GM21737 (cell line): Measurements from ENCODE around the gene GNG7.
"Not testable (repeated sequence)": the region's sequence is repeated elsewhere in the genome, so short reads cannot be mapped to it uniquely, and the experiment has no call there.

Experiments
- ATAC-seq: cut with Tn5 transposase; IDR thresholded peaks from one replicate; pipeline ENCODE4 v1.9.1; 2021; ENCODE audit warnings: mild to moderate bottlenecking, moderate library complexity; ENCODE audit not compliant: unreplicated experiment

Gene GNG7

DNA sequence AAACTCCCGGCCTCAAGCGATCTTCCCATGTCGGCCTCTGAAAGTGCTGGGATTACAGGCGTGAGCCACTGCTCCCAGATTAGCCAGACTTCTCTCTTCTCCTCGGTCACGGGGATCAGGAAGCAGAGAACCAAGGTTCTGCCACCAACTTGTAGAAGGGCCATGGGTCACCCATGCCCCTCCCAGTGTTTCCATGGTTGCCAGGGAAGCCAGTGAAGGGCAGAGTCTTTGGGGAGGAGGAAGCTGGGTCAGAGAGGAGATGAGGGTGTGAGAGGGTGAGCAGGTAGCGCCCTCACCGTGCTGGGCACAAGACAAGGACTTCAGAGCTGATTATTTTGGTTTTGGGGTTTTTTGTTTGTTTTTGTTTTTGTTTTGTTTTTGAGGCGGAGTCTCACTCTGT is 77.1 kb downstream of the GNG7 start:
- ATAC-seq, result no peak

DNA sequence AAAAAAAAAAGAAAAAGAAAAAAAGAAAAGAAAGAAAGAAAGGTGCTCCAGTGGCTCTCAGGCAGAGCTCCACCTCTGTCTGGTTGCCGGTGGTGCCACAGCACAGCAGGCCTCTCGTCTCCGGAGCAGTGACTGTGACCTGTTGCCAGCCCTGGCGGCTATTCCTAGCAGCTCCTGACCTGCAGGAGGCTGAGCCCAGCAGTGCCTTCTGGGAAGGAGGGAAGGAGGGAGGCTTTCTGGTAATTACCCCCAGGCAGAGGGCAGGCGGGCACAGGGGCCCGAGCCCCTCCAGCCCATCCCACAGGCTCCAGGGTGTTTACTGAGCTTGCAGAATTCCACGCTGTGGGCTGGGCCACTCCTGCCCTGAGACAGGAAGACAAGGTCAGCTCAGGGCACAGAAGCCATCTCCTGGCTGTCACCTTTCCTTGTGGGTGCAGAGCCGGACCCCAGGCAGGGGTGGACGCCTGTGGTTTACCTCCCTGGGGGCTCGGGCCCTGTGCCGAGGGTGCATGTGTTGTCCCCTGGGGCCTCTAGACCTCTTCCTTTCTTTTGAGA is 77.9 kb downstream of the GNG7 start:
- ATAC-seq, result no peak

DNA sequence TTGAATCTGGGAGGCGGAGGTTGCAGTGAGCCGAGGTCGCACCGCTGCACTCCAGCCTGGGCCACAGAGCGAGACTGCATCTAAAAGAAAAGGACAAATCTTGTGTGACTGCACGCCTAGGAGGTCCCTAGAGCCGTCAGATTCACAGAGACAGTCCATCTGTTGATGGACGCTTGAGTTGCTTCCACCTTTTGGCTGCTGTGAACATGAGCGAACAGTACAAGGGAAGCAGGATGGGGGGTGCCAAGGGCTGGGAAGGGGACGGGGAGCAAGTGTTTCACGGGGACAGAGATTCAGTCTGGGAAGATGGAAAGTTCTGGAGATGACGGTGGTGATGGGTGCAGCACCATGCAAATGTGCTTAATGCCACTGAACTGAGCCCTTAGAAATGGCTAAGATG is 78.7 kb downstream of the GNG7 start:
- ATAC-seq, result no peak

DNA sequence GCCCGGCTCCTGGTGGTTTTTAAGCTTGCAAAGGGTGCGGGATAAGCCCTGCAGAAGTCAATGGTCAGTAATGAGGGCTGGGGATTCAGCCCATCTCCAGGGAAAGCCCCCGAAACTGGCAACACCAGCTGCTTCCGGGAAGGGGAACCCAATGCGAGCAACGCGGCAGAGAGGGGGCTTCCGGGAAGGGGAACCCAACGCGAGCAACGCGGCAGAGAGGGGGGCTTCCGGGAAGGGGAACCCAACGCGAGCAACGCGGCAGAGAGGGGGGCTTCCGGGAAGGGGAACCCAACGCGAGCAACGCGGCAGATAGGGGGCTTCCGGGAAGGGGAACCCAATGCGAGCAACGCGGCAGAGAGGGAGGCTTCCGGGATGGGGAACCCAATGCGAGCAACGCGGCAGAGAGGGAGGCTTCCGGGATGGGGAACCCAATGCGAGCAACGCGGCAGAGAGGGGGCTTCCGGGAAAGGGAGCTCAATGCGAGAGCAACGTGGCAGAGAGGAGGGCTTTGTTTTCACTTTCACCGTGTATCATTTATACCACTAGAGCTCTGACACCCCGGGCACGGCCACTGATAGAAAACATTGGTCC is 80.0 kb downstream of the GNG7 start:
- ATAC-seq, result not testable (repeated sequence)

GRCh38 chr19:2619076-2619475 is 83.4 kb downstream of the GNG7 start:
- no peak for ATAC-seq

- no peak for ATAC-seq
These were observed 83.9 kb downstream of the GNG7 start for GRCh38 chr19:2618611-2619010.

GRCh38 chr19:2617393-2618165 is 84.9 kb downstream of the GNG7 start:
- no peak for ATAC-seq

- no peak for ATAC-seq
These were observed 85.6 kb downstream of the GNG7 start for GRCh38 chr19:2616741-2617392.

DNA sequence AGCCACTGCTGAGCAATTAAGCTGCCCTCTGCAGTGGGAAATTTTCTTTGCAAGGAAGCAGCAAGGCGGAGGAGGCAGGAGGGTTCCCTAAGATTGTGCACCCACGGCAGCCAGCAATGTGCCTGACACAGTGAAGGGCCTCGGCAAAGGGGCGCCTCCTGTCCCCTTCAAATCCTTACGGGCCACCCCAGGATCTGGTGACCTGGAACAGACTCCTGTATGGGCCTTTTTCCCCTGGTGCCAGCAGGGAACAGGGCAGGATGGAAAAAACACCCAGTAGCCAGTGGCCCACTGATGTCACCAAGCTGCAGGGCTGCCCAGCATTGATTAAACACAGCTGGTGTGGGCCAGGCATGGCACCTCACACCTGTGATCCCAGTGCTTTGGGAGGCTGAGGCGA is 86.7 kb downstream of the GNG7 start:
- no peak for ATAC-seq

GRCh38 chr19:2613507-2614295 is 88.8 kb downstream of the GNG7 start:
- no peak for ATAC-seq

- no peak for ATAC-seq
These were observed 89.8 kb downstream of the GNG7 start for GRCh38 chr19:2612619-2613249.

- no peak for ATAC-seq
These were observed 90.7 kb downstream of the GNG7 start for GRCh38 chr19:2611483-2612464.

DNA sequence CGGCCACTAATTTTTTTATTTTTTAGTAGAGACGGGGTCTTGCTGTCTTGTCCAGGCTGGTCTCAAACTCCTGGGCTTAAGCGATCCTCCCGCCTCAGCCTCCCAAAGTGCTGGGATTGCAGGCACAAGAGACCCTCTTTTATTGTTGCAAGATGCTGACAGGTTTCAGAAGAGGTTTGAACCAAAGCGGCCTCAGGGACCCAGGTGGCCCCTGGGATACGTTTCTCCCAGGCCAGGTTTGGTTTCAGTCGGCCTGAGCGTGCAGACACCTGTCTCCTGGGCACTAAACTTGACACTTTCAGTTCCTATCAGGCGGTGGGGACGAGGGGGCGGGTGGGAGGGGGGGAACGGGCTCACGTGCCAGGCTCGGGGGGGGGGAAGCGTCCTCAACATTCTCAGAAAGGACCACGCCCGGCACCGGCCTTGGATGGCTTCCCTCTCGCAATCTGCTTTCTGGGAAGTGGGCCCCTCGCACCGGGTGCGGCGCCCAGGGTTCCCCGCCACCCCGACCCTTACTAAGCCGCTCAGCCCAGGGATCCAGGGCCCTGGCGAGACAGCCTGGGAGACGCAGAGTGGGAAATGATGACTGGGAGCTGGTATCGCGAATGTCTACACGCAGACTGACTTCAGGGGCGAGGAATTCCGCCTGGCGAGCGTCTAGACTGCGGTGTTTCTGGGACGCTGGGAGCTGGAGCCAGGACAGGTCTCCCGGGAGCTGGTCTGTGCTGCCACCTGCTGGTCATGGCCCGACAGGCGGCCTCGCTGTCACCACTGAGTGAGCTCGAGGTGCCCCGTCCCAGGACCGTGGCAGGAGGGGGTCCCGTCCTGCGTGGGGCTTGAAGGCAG is 91.6 kb downstream of the GNG7 start:
- ATAC-seq, result peak; percentile 36

DNA sequence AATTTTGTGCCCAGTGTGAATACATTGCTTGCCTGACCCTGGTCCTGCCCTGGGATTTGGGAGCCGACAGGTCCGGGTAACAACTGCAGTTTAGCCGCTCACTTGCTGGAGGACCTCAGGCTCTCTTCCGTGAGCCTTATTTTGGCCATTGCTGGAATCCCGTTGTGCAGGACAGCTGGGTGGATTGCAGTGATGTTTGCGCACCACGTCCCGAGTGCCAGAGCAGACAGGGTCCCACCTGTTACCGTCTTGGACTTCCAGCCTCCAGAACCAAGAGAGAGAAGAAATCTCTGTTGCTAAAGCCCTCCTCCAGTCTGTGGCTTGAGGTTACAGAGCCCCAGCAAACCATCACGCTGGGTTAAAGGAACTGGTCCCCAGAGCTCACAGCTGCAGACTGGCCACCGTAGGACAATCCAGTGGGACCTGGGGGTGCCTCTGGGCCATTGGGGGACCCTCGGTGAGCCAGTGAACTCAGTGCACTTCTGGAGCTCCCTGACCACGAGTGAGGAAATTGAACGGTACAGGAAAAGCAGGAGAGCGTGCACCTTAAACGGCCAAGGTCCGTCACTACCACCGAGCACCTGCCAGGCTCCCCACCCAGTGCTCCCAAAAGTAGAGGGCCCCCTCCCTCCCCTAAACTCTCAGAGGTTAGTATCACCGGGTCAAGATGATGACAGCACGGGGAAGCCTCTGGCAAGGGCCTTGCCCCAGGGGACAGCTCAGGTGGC is 92.9 kb downstream of the GNG7 start:
- no peak for ATAC-seq

- ATAC-seq, result not testable (repeated sequence)
These were observed 93.5 kb downstream of the GNG7 start for GRCh38 chr19:2609034-2609388.

DNA sequence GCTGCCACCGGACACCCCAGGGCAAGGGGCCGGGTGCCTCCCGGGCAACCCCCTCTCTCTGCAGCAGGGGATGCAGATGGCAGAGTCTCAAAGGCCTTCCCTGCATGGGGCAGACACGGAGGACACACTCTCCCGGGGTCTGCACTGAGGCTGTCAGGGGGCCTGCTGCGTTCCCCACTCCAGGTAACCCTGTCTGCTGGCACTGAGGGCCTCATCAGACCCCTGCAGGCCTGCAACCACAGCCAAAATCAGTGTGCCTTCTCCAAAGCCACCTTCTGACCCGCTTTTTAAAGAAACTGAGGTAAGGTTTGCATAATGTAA is 93.9 kb downstream of the GNG7 start:
- ATAC-seq, result no peak

GRCh38 chr19:2607712-2608601 is 94.5 kb downstream of the GNG7 start:
- peak; percentile 33 for ATAC-seq
